NB4 (cell line): ENCODE results near the gene FOXE3.

Experiments
- CTCF ChIP-seq: IDR thresholded peaks from one replicate; pipeline ENCODE4 v1.5.1; 2012; ENCODE audit warnings: low read depth, low read length
- MAX ChIP-seq: IDR thresholded peaks from 2 replicates; pipeline ENCODE4 v1.6.1; 2011; ENCODE audit warnings: low read depth, low read length
- MYC ChIP-seq: IDR thresholded peaks from 2 replicates; pipeline ENCODE4 v1.6.1; 2011; ENCODE audit warnings: low read depth, low read length
- POLR2A ChIP-seq: IDR thresholded peaks from 2 replicates; pipeline ENCODE4 v1.6.1; 2011; ENCODE audit warnings: mild to moderate bottlenecking; ENCODE audit not compliant: insufficient read length; ENCODE audit errors: extremely low read depth

GRCh38 chr1:47399846-47400155, 16.3 kb upstream of the FOXE3 start:
- no peak for TF ChIP-seq POLR2A
- no peak for TF ChIP-seq CTCF
- TF ChIP-seq MYC = no peak
- TF ChIP-seq MAX = no peak
